ENCODE results near the gene TEX12. TPM values are rescaled to one million over a fixed set of nuclear protein-coding genes. Genes with fewer than 3 reads are reported as not detected.

Gene TEX12
- polyA plus RNA-seq, 3 donors: 0.43 TPM; not detected in 2

DNA sequence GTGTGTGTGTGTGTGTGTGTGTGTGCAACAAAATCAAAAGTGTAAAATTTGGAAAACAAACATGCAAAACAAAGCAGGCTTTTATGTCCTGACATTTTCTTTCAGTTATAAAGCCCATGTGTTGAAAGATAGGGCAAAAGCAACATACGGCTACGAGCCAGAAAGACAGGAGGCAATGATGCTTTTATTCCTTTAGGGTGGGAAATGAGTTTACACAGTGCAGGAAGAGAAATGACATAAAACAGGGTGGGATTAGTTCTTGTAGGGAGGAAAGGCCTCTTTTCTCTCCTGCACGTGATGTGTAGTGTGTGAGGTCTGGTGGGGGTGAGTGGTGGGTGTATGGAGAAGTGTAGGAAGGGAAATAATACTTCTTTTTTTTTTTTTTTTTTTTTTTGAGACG is 32.7 kb upstream of the TEX12 start:
- peaks cover 0 to 1% (median 0%) of the 10 kb centered on the region in 7 donors for H3K9me3 Mint-ChIP-seq
- 100% methylated on average over 2 of the region's 4 CpGs for WGBS (ENCODE audit: insufficient coverage)
- no peak overlapping the region for H2AFZ ChIP-seq (ENCODE audit: insufficient read depth, low read depth, low read length, poor library complexity, severe bottlenecking)
- peaks cover 0 to 4% of the 10 kb centered on the region in 2 donors for H3K36me3 Mint-ChIP-seq
- no peak overlapping the region for H3K4me3 Mint-ChIP-seq
- H3K27ac ChIP-seq (ENCODE audit: low read depth in 1 of 2, low read length in 2 of 2): no peak overlapping the region
- no peaks in the 10 kb centered on the region for H3K9me3 ChIP-seq (replicated peaks in 1 of 2; ENCODE audit: control insufficient read depth in 1 of 2, insufficient read depth in 1 of 2, low read length in 2 of 2)
- H4K20me1 ChIP-seq (ENCODE audit: insufficient read depth, low read length): no peaks in the 10 kb centered on the region
- H3K27me3 ChIP-seq (ENCODE audit: control insufficient read depth in 2 of 2, insufficient read depth in 2 of 2, low read length in 2 of 2): no peaks in the 10 kb centered on the region
- no peak for DNase-seq
- no peak overlapping the region for H3K4me2 ChIP-seq (replicated peaks; ENCODE audit: extremely low read depth, low read length, poor library complexity, severe bottlenecking)
- intact Hi-C loops (cut with micrococcal nuclease): no loop called here
- H3K4me1 ChIP-seq (ENCODE audit: control insufficient read depth in 1 of 2, insufficient read depth in 2 of 2, low read length in 2 of 2): peaks cover 14 to 16% of the 10 kb centered on the region in 2 donors
- no peaks in the 10 kb centered on the region for H3K36me3 ChIP-seq (replicated peaks in 1 of 2; ENCODE audit: control insufficient read depth in 1 of 2, insufficient read depth in 2 of 2, low read length in 2 of 2)
- TF ChIP-seq, protein P1, sequence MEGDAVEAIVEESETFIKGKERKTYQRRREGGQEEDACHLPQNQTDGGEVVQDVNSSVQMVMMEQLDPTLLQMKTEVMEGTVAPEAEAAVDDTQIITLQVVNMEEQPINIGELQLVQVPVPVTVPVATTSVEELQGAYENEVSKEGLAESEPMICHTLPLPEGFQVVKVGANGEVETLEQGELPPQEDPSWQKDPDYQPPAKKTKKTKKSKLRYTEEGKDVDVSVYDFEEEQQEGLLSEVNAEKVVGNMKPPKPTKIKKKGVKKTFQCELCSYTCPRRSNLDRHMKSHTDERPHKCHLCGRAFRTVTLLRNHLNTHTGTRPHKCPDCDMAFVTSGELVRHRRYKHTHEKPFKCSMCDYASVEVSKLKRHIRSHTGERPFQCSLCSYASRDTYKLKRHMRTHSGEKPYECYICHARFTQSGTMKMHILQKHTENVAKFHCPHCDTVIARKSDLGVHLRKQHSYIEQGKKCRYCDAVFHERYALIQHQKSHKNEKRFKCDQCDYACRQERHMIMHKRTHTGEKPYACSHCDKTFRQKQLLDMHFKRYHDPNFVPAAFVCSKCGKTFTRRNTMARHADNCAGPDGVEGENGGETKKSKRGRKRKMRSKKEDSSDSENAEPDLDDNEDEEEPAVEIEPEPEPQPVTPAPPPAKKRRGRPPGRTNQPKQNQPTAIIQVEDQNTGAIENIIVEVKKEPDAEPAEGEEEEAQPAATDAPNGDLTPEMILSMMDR (IDR thresholded peaks at IDR 0.05): no peak
- peaks cover 16% of the 10 kb centered on the region for H3K4me1 Mint-ChIP-seq
- no peak overlapping the region for H3K9ac ChIP-seq (ENCODE audit: insufficient read depth, low read length, poor library complexity, severe bottlenecking)
- no peak overlapping the region for H3K27ac Mint-ChIP-seq
- H3K79me2 ChIP-seq (ENCODE audit: insufficient read depth, low read length): no peaks in the 10 kb centered on the region
- no peak overlapping the region for H3K4me3 ChIP-seq (replicated peaks in 1 of 3; ENCODE audit: low read depth in 2 of 3, low read length in 3 of 3)
- peaks cover 0 to 2% (median 0%) of the 10 kb centered on the region in 3 donors for H3K27me3 Mint-ChIP-seq (ENCODE audit: low read depth in 3 of 3)

DNA sequence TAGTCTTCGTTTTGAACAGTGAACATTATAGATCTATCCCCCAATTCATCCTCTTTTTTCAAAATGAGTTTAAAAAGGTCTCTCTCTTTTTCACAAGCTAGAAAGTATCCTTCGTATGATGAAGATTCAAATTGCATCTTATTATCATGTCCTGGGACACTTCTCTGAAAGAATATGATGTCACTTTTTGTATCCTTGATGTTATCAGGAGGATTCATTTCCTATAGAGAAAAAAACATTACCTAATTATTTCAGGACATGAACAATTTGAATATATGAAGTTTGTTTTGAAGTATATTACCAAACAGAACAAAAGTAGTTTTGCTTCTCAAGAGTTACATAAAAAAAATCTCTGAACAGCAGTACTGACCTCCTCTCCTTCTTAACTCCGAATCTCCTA is 23.6 kb upstream of the TEX12 start:
- Mint-ChIP-seq H3K27ac (no peak overlapping the region), H3K4me1 (peaks cover 10% of the 10 kb centered on the region), H3K27me3 (ENCODE audit: low read depth in 3 of 3) (no peaks in the 10 kb centered on the region), H3K36me3 (peaks cover 20 to 39% of the 10 kb centered on the region in 2 donors), H3K9me3 (peaks cover 0 to 14% (median 5%) of the 10 kb centered on the region in 7 donors), H3K4me3 (no peak overlapping the region)
- Histone ChIP-seq H2AFZ (ENCODE audit: insufficient read depth, low read depth, low read length, poor library complexity, severe bottlenecking) (no peak overlapping the region), H3K4me1 (ENCODE audit: control insufficient read depth in 1 of 2, insufficient read depth in 2 of 2, low read length in 2 of 2) (peaks cover 8 to 11% of the 10 kb centered on the region in 2 donors), H3K36me3 (replicated peaks in 1 of 2; ENCODE audit: control insufficient read depth in 1 of 2, insufficient read depth in 2 of 2, low read length in 2 of 2) (peaks cover 27 to 47% of the 10 kb centered on the region in 2 donors), H3K27ac (ENCODE audit: low read depth in 1 of 2, low read length in 2 of 2) (no peak overlapping the region), H4K20me1 (ENCODE audit: insufficient read depth, low read length) (no peaks in the 10 kb centered on the region), H3K9ac (ENCODE audit: insufficient read depth, low read length, poor library complexity, severe bottlenecking) (no peak overlapping the region), H3K79me2 (ENCODE audit: insufficient read depth, low read length) (no peaks in the 10 kb centered on the region), H3K27me3 (ENCODE audit: control insufficient read depth in 2 of 2, insufficient read depth in 2 of 2, low read length in 2 of 2) (no peaks in the 10 kb centered on the region), H3K9me3 (replicated peaks in 1 of 2; ENCODE audit: control insufficient read depth in 1 of 2, insufficient read depth in 1 of 2, low read length in 2 of 2) (peaks cover 8 to 11% of the 10 kb centered on the region in 2 donors), H3K4me3 (replicated peaks in 1 of 3; ENCODE audit: low read depth in 2 of 3, low read length in 3 of 3) (no peak overlapping the region), H3K4me2 (replicated peaks; ENCODE audit: extremely low read depth, low read length, poor library complexity, severe bottlenecking) (no peak overlapping the region)
- no peak for DNase-seq
- 95% methylated on average over 2 of the region's 3 CpGs for WGBS (ENCODE audit: insufficient coverage)
- intact Hi-C loops (cut with micrococcal nuclease): no loop called here
- TF ChIP-seq, protein P1 (IDR thresholded peaks at IDR 0.05): no peak

All from CD14-positive monocyte (primary cell).